Skeletal muscle tissue (tissue), 4 donors: ENCODE results near the gene AANAT. TPM values are rescaled to one million over a fixed set of nuclear protein-coding genes. Genes with fewer than 3 reads are reported as not detected.

Experiments
- H3K27ac ChIP-seq: one replicate; pipeline ENCODE4 v1.7.0; 2013; ENCODE audit warnings: mild to moderate bottlenecking, low read depth, low read length, inconsistent platforms
- H3K27me3 ChIP-seq, 3 donors: one replicate each; pipeline ENCODE4 v1.7.0; 2013; ENCODE audit warnings: low read length in 3 of 3; ENCODE audit not compliant: control insufficient read depth in 3 of 3, insufficient read depth in 3 of 3
- H3K36me3 ChIP-seq, 3 donors: one replicate each; pipeline ENCODE4 v1.7.0; 2013; ENCODE audit warnings: low read length in 3 of 3; ENCODE audit not compliant: control insufficient read depth in 3 of 3, insufficient read depth in 3 of 3
- H3K4me1 ChIP-seq, 3 donors: one replicate each; pipeline ENCODE4 v1.7.0; 2013; ENCODE audit warnings: low read length in 3 of 3, mild to moderate bottlenecking in 3 of 3; ENCODE audit not compliant: control insufficient read depth in 3 of 3, insufficient read depth in 3 of 3
- H3K4me3 ChIP-seq, 3 donors: one replicate each; pipeline ENCODE4 v1.7.0; 2013; ENCODE audit warnings: low read length in 3 of 3
- H3K9ac ChIP-seq, 3 donors: one replicate each; pipeline ENCODE4 v1.7.0; 2013; ENCODE audit warnings: low read length in 3 of 3, mild to moderate bottlenecking in 3 of 3, moderate library complexity in 2 of 3, low read depth in 1 of 3
- H3K9me3 ChIP-seq, 3 donors: one replicate each; pipeline ENCODE4 v1.7.0; 2013; ENCODE audit warnings: low read length in 3 of 3; ENCODE audit not compliant: control insufficient read depth in 3 of 3
- total RNA-seq: library from RNA; depleted of rRNA; stranded (reverse); fragments of >200 nt; gene quantifications from one replicate; pipeline ENCODE4 v1.2.3, GENCODE V29; 2014
- donor health status: Osteomylitis.

Gene AANAT
- total RNA-seq, 1 donor from 2014 or later: not detected

DNA sequence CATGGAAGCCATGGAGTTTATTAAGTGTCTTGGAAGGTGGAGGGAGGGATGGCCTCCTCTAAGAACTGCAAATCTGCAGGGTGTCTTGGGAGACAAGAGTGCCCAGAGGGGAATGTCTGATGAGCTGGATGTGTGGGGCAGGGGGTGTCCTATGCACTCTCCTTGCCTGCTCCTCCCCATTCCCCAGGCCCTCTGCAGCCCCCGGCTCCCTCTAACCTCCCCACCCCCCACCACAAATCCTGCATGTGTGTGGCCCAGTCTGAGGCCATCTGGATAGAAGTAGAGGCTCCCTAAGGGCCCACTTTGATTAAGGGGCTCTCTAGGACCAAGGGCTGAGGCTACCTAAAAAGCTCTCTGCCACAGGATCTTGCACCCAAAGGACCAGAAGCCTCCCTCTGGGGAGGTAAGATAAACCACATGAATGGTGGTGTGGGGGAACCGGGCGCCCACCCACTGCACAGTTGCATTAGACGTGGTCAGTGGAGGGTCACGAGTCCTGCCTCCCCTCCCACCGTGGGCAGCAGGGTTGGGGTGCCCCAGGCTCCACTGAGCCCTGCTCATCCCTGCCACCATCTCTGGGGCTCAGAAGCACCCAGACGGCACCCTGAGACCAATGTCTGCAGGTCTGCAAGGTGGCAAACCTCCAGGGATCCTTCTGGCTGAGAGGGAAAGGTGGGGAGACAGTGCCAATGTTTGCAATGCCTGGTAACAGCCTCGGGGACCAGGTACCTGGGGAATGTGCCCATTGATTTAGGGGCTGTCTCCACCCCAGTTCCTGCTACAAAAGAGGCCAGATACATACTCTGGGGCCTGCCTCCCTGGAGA is 618 bp downstream of the AANAT start:
- Histone ChIP-seq H3K36me3 (peaks cover 13 to 23% (median 15%) of the 10 kb centered on the region in 3 donors), H3K4me1 (peaks cover 0 to 3% (median 0%) of the 10 kb centered on the region in 3 donors), H3K4me3 (no peak overlapping the region), H3K27ac (no peak overlapping the region), H3K27me3 (no peaks in the 10 kb centered on the region), H3K9me3 (no peaks in the 10 kb centered on the region), H3K9ac (no peak overlapping the region)

- peaks cover 0 to 3% (median 0%) of the 10 kb centered on the region in 3 donors for H3K4me1 ChIP-seq
- peaks cover 17 to 28% (median 19%) of the 10 kb centered on the region in 3 donors for H3K36me3 ChIP-seq
- H3K27me3 ChIP-seq: no peaks in the 10 kb centered on the region
- no peak overlapping the region for H3K9ac ChIP-seq
- H3K4me3 ChIP-seq: no peak overlapping the region
- no peaks in the 10 kb centered on the region for H3K9me3 ChIP-seq
- H3K27ac ChIP-seq: no peak overlapping the region
Observed at GRCh38 chr17:76468634-76469010, 1.2 kb downstream of the AANAT start.

- no peak overlapping the region for H3K9ac ChIP-seq
- H3K36me3 ChIP-seq: peaks cover 19 to 32% (median 24%) of the 10 kb centered on the region in 3 donors
- H3K27me3 ChIP-seq: no peaks in the 10 kb centered on the region
- H3K4me1 ChIP-seq: peaks cover 0 to 3% (median 0%) of the 10 kb centered on the region in 3 donors
- H3K27ac ChIP-seq: no peak overlapping the region
- no peak overlapping the region for H3K4me3 ChIP-seq
- H3K9me3 ChIP-seq: no peaks in the 10 kb centered on the region
Observed at GRCh38 chr17:76469076-76469990, 1.9 kb downstream of the AANAT start.

GRCh38 chr17:76469991-76470739 is 2.8 kb downstream of the AANAT start:
- H3K27me3 ChIP-seq: no peaks in the 10 kb centered on the region
- no peak overlapping the region for H3K27ac ChIP-seq
- H3K4me1 ChIP-seq: peaks cover 0 to 3% (median 0%) of the 10 kb centered on the region in 3 donors
- no peaks in the 10 kb centered on the region for H3K9me3 ChIP-seq
- no peak overlapping the region for H3K4me3 ChIP-seq
- H3K36me3 ChIP-seq: peaks cover 23 to 35% (median 32%) of the 10 kb centered on the region in 3 donors
- H3K9ac ChIP-seq: no peak overlapping the region

GRCh38 chr17:76471498-76472257 is 4.3 kb downstream of the AANAT start:
- Histone ChIP-seq H3K4me1 (no peaks in the 10 kb centered on the region), H3K4me3 (no peak overlapping the region), H3K9ac (no peak overlapping the region), H3K9me3 (no peaks in the 10 kb centered on the region), H3K36me3 (peaks cover 23 to 36% (median 33%) of the 10 kb centered on the region in 3 donors), H3K27ac (no peak overlapping the region), H3K27me3 (no peaks in the 10 kb centered on the region)

DNA sequence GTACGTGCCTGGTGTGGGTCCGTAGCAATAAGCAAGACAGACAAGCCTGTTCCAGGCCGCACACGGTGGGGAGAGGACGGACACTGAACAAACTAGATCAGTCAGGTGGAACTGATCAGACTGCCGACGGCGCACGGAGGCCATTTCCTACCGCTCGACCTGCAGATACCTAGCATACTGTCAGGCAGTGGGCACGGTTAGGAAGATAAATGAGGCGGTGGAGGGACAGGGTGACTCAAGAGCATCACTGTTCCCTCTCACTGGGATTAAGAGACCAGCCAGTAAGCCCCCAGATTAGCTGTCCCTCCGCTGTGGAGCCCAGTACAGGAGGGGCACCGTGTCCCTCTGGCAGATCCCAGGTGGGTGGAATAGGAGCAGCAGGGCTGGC is 4.8 kb downstream of the AANAT start:
- no peaks in the 10 kb centered on the region for H3K27me3 ChIP-seq
- H3K4me1 ChIP-seq: no peaks in the 10 kb centered on the region
- H3K36me3 ChIP-seq: peaks cover 23 to 36% (median 33%) of the 10 kb centered on the region in 3 donors
- no peak overlapping the region for H3K4me3 ChIP-seq
- no peak overlapping the region for H3K9ac ChIP-seq
- H3K27ac ChIP-seq: no peak overlapping the region
- no peaks in the 10 kb centered on the region for H3K9me3 ChIP-seq

GRCh38 chr17:76472726-76473125 is 5.3 kb downstream of the AANAT start:
- Histone ChIP-seq H3K4me3 (no peak overlapping the region), H3K4me1 (no peaks in the 10 kb centered on the region), H3K9ac (no peak overlapping the region), H3K27me3 (no peaks in the 10 kb centered on the region), H3K9me3 (no peaks in the 10 kb centered on the region), H3K36me3 (peaks cover 25 to 36% (median 33%) of the 10 kb centered on the region in 3 donors), H3K27ac (no peak overlapping the region)

- Histone ChIP-seq H3K4me3 (no peak overlapping the region), H3K36me3 (peaks cover 30 to 41% (median 36%) of the 10 kb centered on the region in 3 donors), H3K27me3 (no peaks in the 10 kb centered on the region), H3K9me3 (no peaks in the 10 kb centered on the region), H3K9ac (no peak overlapping the region), H3K4me1 (no peaks in the 10 kb centered on the region), H3K27ac (no peak overlapping the region)
Observed at GRCh38 chr17:76473541-76473985, 6.2 kb downstream of the AANAT start.

GRCh38 chr17:76474238-76474637 is 6.8 kb downstream of the AANAT start:
- no peaks in the 10 kb centered on the region for H3K27me3 ChIP-seq
- no peak overlapping the region for H3K9ac ChIP-seq
- H3K9me3 ChIP-seq: no peaks in the 10 kb centered on the region
- H3K4me1 ChIP-seq: no peaks in the 10 kb centered on the region
- peaks cover 33 to 47% (median 42%) of the 10 kb centered on the region in 3 donors for H3K36me3 ChIP-seq
- H3K4me3 ChIP-seq: no peak overlapping the region
- no peak overlapping the region for H3K27ac ChIP-seq
